ENCODE results near the gene NEGR1. TPM values are rescaled to one million over a fixed set of nuclear protein-coding genes. Genes with fewer than 3 reads are reported as not detected.

The NEGR1 gene
- total RNA-seq, 1 donor from 2014 or later: 0.26 TPM

- Histone ChIP-seq H3K27me3 (ENCODE audit: control insufficient read depth, insufficient read depth, low read length) (no peaks in the 10 kb centered on the region), H3K36me3 (ENCODE audit: control insufficient read depth, insufficient read depth, low read length) (no peaks in the 10 kb centered on the region), H3K4me3 (ENCODE audit: low read depth, low read length) (no peak overlapping the region)
- no peak for TF ChIP-seq CTCF (IDR thresholded peaks at IDR 0.05; ENCODE audit: insufficient read depth, low read length, severe bottlenecking)
- FAIRE-seq: no peak
- DNase-seq (ENCODE audit: low read depth): no peak
Measured at GRCh38 chr1:71743862-71744261, 538.5 kb downstream of the NEGR1 start.

- Histone ChIP-seq H3K27me3 (ENCODE audit: control insufficient read depth, insufficient read depth, low read length) (no peaks in the 10 kb centered on the region), H3K4me3 (ENCODE audit: low read depth, low read length) (no peak overlapping the region), H3K36me3 (ENCODE audit: control insufficient read depth, insufficient read depth, low read length) (no peaks in the 10 kb centered on the region)
- no peak for TF ChIP-seq CTCF (IDR thresholded peaks at IDR 0.05; ENCODE audit: insufficient read depth, low read length, severe bottlenecking)
- FAIRE-seq: no peak
- DNase-seq (ENCODE audit: low read depth): no peak
Measured at GRCh38 chr1:71738910-71739309, 543.4 kb downstream of the NEGR1 start.

GRCh38 chr1:71738256-71738655 is 544.1 kb downstream of the NEGR1 start:
- H3K27me3 ChIP-seq (ENCODE audit: control insufficient read depth, insufficient read depth, low read length): no peaks in the 10 kb centered on the region
- DNase-seq (ENCODE audit: low read depth) (no peak), FAIRE-seq (no peak)
- H3K36me3 ChIP-seq (ENCODE audit: control insufficient read depth, insufficient read depth, low read length): no peaks in the 10 kb centered on the region
- no peak overlapping the region for H3K4me3 ChIP-seq (ENCODE audit: low read depth, low read length)
- no peak for TF ChIP-seq CTCF (IDR thresholded peaks at IDR 0.05; ENCODE audit: insufficient read depth, low read length, severe bottlenecking)

- no peaks in the 10 kb centered on the region for H3K36me3 ChIP-seq (ENCODE audit: control insufficient read depth, insufficient read depth, low read length)
- H3K27me3 ChIP-seq (ENCODE audit: control insufficient read depth, insufficient read depth, low read length): no peaks in the 10 kb centered on the region
- TF ChIP-seq CTCF (IDR thresholded peaks at IDR 0.05; ENCODE audit: insufficient read depth, low read length, severe bottlenecking): no peak
- no peak overlapping the region for H3K4me3 ChIP-seq (ENCODE audit: low read depth, low read length)
- no peak for FAIRE-seq
- no peak for DNase-seq (ENCODE audit: low read depth)
Measured at GRCh38 chr1:71737768-71738167, 544.6 kb downstream of the NEGR1 start.

- FAIRE-seq (no peak), DNase-seq (ENCODE audit: low read depth) (no peak)
- no peak for TF ChIP-seq CTCF (IDR thresholded peaks at IDR 0.05; ENCODE audit: insufficient read depth, low read length, severe bottlenecking)
- Histone ChIP-seq H3K36me3 (ENCODE audit: control insufficient read depth, insufficient read depth, low read length) (no peaks in the 10 kb centered on the region), H3K4me3 (ENCODE audit: low read depth, low read length) (no peak overlapping the region), H3K27me3 (ENCODE audit: control insufficient read depth, insufficient read depth, low read length) (no peaks in the 10 kb centered on the region)
Measured at GRCh38 chr1:71733121-71733520, 549.2 kb downstream of the NEGR1 start.

GRCh38 chr1:71721532-71721931 is 560.8 kb downstream of the NEGR1 start:
- DNase-seq (ENCODE audit: low read depth) (no peak), FAIRE-seq (no peak)

More at GRCh38 chr1:71721532-71721931, 560.8 kb downstream of the NEGR1 start:
- Histone ChIP-seq H3K27me3 (ENCODE audit: control insufficient read depth, insufficient read depth, low read length) (no peaks in the 10 kb centered on the region), H3K4me3 (ENCODE audit: low read depth, low read length) (no peak overlapping the region), H3K36me3 (ENCODE audit: control insufficient read depth, insufficient read depth, low read length) (no peaks in the 10 kb centered on the region)
- no peak for TF ChIP-seq CTCF (IDR thresholded peaks at IDR 0.05; ENCODE audit: insufficient read depth, low read length, severe bottlenecking)
